ENCODE measurements around the gene CPED1. TPM values are rescaled to one million over a fixed set of nuclear protein-coding genes. Genes with fewer than 3 reads are reported as not detected.
"Not testable (repeated sequence)": the region's sequence is repeated elsewhere in the genome, so short reads cannot be mapped to it uniquely, and the experiment has no call there.

The CPED1 gene
- total and polyA plus RNA-seq, 9 donors: 6.6 to 26.6 (median 10.8) TPM

- no peak for DNase-seq
- Histone ChIP-seq H3K27me3 (ENCODE audit: control insufficient read depth, insufficient read depth, low read length) (no peaks in the 10 kb centered on the region), H3K9me3 (replicated peaks; ENCODE audit: control insufficient read depth, low read depth, low read length) (peaks cover 2% of the 10 kb centered on the region), H3K27ac (ENCODE audit: low read length) (no peak overlapping the region), H3K4me1 (ENCODE audit: control insufficient read depth, insufficient read depth, low read length) (no peaks in the 10 kb centered on the region), H3K4me3 (ENCODE audit: low read length) (no peak overlapping the region), H3K36me3 (ENCODE audit: control insufficient read depth, insufficient read depth, low read length) (no peaks in the 10 kb centered on the region)
- WGBS (ENCODE audit: insufficient coverage): 71% methylated on average over 1 of the region's 5 CpGs
These were observed 187.3 kb downstream of the CPED1 start for GRCh38 chr7:121175826-121176225.

GRCh38 chr7:121178452-121178851 lies 189.9 kb downstream of the CPED1 start:
- DNase-seq: no peak
- no peak overlapping the region for H3K4me3 ChIP-seq (ENCODE audit: low read length)
- peaks cover 2% of the 10 kb centered on the region for H3K9me3 ChIP-seq (replicated peaks; ENCODE audit: control insufficient read depth, low read depth, low read length)
- H3K27ac ChIP-seq (ENCODE audit: low read length): no peak overlapping the region
- WGBS (ENCODE audit: insufficient coverage): 83% methylated on average over 2 of the region's 3 CpGs
- no peaks in the 10 kb centered on the region for H3K36me3 ChIP-seq (ENCODE audit: control insufficient read depth, insufficient read depth, low read length)
- H3K27me3 ChIP-seq (ENCODE audit: control insufficient read depth, insufficient read depth, low read length): no peaks in the 10 kb centered on the region
- no peaks in the 10 kb centered on the region for H3K4me1 ChIP-seq (ENCODE audit: control insufficient read depth, insufficient read depth, low read length)

- Histone ChIP-seq H3K9me3 (replicated peaks; ENCODE audit: control insufficient read depth, low read depth, low read length) (peaks cover 2% of the 10 kb centered on the region), H3K27me3 (ENCODE audit: control insufficient read depth, insufficient read depth, low read length) (no peaks in the 10 kb centered on the region), H3K4me1 (ENCODE audit: control insufficient read depth, insufficient read depth, low read length) (no peaks in the 10 kb centered on the region), H3K36me3 (ENCODE audit: control insufficient read depth, insufficient read depth, low read length) (no peaks in the 10 kb centered on the region), H3K27ac (ENCODE audit: low read length) (no peak overlapping the region), H3K4me3 (ENCODE audit: low read length) (no peak overlapping the region)
- WGBS (ENCODE audit: insufficient coverage): 81% methylated on average over 2 of the region's 2 CpGs
- DNase-seq: no peak
These were observed 190.5 kb downstream of the CPED1 start for GRCh38 chr7:121178869-121179497.

GRCh38 chr7:121180436-121181063 lies 192.0 kb downstream of the CPED1 start:
- H3K36me3 ChIP-seq (ENCODE audit: control insufficient read depth, insufficient read depth, low read length): no peaks in the 10 kb centered on the region
- H3K9me3 ChIP-seq (replicated peaks; ENCODE audit: control insufficient read depth, low read depth, low read length): no peaks in the 10 kb centered on the region
- H3K4me1 ChIP-seq (ENCODE audit: control insufficient read depth, insufficient read depth, low read length): no peaks in the 10 kb centered on the region
- DNase-seq: no peak
- no peak overlapping the region for H3K4me3 ChIP-seq (ENCODE audit: low read length)
- no peak overlapping the region for H3K27ac ChIP-seq (ENCODE audit: low read length)
- whole genome bisulfite sequencing (ENCODE audit: insufficient coverage): no CpG with 5 or more reads among the region's 4 CpGs
- no peaks in the 10 kb centered on the region for H3K27me3 ChIP-seq (ENCODE audit: control insufficient read depth, insufficient read depth, low read length)

- no peak overlapping the region for H3K27ac ChIP-seq (ENCODE audit: low read length)
- H3K36me3 ChIP-seq (ENCODE audit: control insufficient read depth, insufficient read depth, low read length): no peaks in the 10 kb centered on the region
- no CpG with 5 or more reads among the region's 1 CpG for WGBS (ENCODE audit: insufficient coverage)
These were observed 192.8 kb downstream of the CPED1 start for GRCh38 chr7:121181357-121181756.

GRCh38 chr7:121182281-121182680 lies 193.8 kb downstream of the CPED1 start:
- no peak for DNase-seq
- Histone ChIP-seq H3K27ac (ENCODE audit: low read length) (no peak overlapping the region), H3K4me3 (ENCODE audit: low read length) (no peak overlapping the region), H3K4me1 (ENCODE audit: control insufficient read depth, insufficient read depth, low read length) (no peaks in the 10 kb centered on the region), H3K27me3 (ENCODE audit: control insufficient read depth, insufficient read depth, low read length) (no peaks in the 10 kb centered on the region), H3K9me3 (replicated peaks; ENCODE audit: control insufficient read depth, low read depth, low read length) (no peaks in the 10 kb centered on the region), H3K36me3 (ENCODE audit: control insufficient read depth, insufficient read depth, low read length) (no peaks in the 10 kb centered on the region)

More at GRCh38 chr7:121181357-121181756, 192.8 kb downstream of the CPED1 start:
- H3K4me1 ChIP-seq (ENCODE audit: control insufficient read depth, insufficient read depth, low read length): no peaks in the 10 kb centered on the region
- no peaks in the 10 kb centered on the region for H3K9me3 ChIP-seq (replicated peaks; ENCODE audit: control insufficient read depth, low read depth, low read length)
- H3K4me3 ChIP-seq (ENCODE audit: low read length): no peak overlapping the region
- H3K27me3 ChIP-seq (ENCODE audit: control insufficient read depth, insufficient read depth, low read length): no peaks in the 10 kb centered on the region
- no peak for DNase-seq

- Histone ChIP-seq H3K4me3 (ENCODE audit: low read length) (no peak overlapping the region), H3K9me3 (replicated peaks; ENCODE audit: control insufficient read depth, low read depth, low read length) (no peaks in the 10 kb centered on the region), H3K4me1 (ENCODE audit: control insufficient read depth, insufficient read depth, low read length) (no peaks in the 10 kb centered on the region), H3K27me3 (ENCODE audit: control insufficient read depth, insufficient read depth, low read length) (no peaks in the 10 kb centered on the region), H3K27ac (ENCODE audit: low read length) (no peak overlapping the region), H3K36me3 (ENCODE audit: control insufficient read depth, insufficient read depth, low read length) (no peaks in the 10 kb centered on the region)
- DNase-seq: no peak
These were observed 194.4 kb downstream of the CPED1 start for GRCh38 chr7:121182902-121183301.

- not testable (repeated sequence) for DNase-seq; H3K4me3 ChIP-seq (ENCODE audit: low read length); H3K9me3 ChIP-seq (replicated peaks; ENCODE audit: control insufficient read depth, low read depth, low read length); H3K4me1 ChIP-seq (ENCODE audit: control insufficient read depth, insufficient read depth, low read length); H3K27me3 ChIP-seq (ENCODE audit: control insufficient read depth, insufficient read depth, low read length); H3K27ac ChIP-seq (ENCODE audit: low read length); H3K36me3 ChIP-seq (ENCODE audit: control insufficient read depth, insufficient read depth, low read length)
- WGBS (ENCODE audit: insufficient coverage): 87% methylated on average over 4 of the region's 4 CpGs
These were observed 195.4 kb downstream of the CPED1 start for GRCh38 chr7:121183883-121184282.

- H3K4me1 ChIP-seq (ENCODE audit: control insufficient read depth, insufficient read depth, low read length): no peaks in the 10 kb centered on the region
- H3K27me3 ChIP-seq (ENCODE audit: control insufficient read depth, insufficient read depth, low read length): no peaks in the 10 kb centered on the region
- H3K36me3 ChIP-seq (ENCODE audit: control insufficient read depth, insufficient read depth, low read length): no peaks in the 10 kb centered on the region
- H3K9me3 ChIP-seq (replicated peaks; ENCODE audit: control insufficient read depth, low read depth, low read length): no peaks in the 10 kb centered on the region
- no peak overlapping the region for H3K4me3 ChIP-seq (ENCODE audit: low read length)
- 80% methylated on average over 1 of the region's 1 CpG for WGBS (ENCODE audit: insufficient coverage)
- H3K27ac ChIP-seq (ENCODE audit: low read length): no peak overlapping the region
- no peak for DNase-seq
These were observed 198.2 kb downstream of the CPED1 start for GRCh38 chr7:121186746-121187145.

- Histone ChIP-seq H3K27me3 (ENCODE audit: control insufficient read depth, insufficient read depth, low read length) (no peaks in the 10 kb centered on the region), H3K27ac (ENCODE audit: low read length) (no peak overlapping the region), H3K9me3 (replicated peaks; ENCODE audit: control insufficient read depth, low read depth, low read length) (no peaks in the 10 kb centered on the region), H3K4me1 (ENCODE audit: control insufficient read depth, insufficient read depth, low read length) (no peaks in the 10 kb centered on the region), H3K4me3 (ENCODE audit: low read length) (no peak overlapping the region), H3K36me3 (ENCODE audit: control insufficient read depth, insufficient read depth, low read length) (no peaks in the 10 kb centered on the region)
- 85% methylated on average over 3 of the region's 3 CpGs for WGBS (ENCODE audit: insufficient coverage)
- no peak for DNase-seq
These were observed 198.7 kb downstream of the CPED1 start for GRCh38 chr7:121187222-121187621.

- Histone ChIP-seq H3K4me1 (ENCODE audit: control insufficient read depth, insufficient read depth, low read length) (no peaks in the 10 kb centered on the region), H3K27ac (ENCODE audit: low read length) (no peak overlapping the region), H3K9me3 (replicated peaks; ENCODE audit: control insufficient read depth, low read depth, low read length) (no peaks in the 10 kb centered on the region), H3K36me3 (ENCODE audit: control insufficient read depth, insufficient read depth, low read length) (no peaks in the 10 kb centered on the region), H3K27me3 (ENCODE audit: control insufficient read depth, insufficient read depth, low read length) (no peaks in the 10 kb centered on the region), H3K4me3 (ENCODE audit: low read length) (no peak overlapping the region)
- no peak for DNase-seq
These were observed 199.2 kb downstream of the CPED1 start for GRCh38 chr7:121187676-121188075.
